GM18526 (cell line): ENCODE data around the gene KRT36.

Experiments
- POLR2A ChIP-seq: IDR thresholded peaks from 3 replicates; pipeline ENCODE4 v1.6.1; 2011; ENCODE audit not compliant: insufficient read length; ENCODE audit errors: extremely low read depth

KRT36 gene

DNA sequence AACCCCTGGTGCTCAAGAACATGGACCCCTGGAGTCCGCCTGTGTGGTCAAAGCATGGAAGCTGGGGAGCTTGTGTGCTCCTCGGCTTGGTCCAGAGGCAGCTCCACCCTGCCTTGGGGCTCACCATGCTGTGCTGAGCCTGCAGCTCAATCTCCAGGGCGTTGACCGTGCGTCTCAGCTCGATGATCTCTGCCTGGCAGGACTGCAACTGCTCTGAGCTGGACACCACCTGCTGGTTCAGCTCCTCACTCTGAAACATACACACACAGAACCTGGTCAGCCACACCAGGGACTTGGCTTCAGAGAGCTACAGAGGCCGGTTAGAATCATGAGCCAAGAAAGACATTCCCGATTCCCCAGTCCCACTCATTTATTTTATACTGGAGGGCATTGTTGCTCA is 11.5 kb downstream of the KRT36 start:
- TF ChIP-seq POLR2A: no peak

GRCh38 chr17:41476866-41477815 is 12.6 kb downstream of the KRT36 start:
- no peak for TF ChIP-seq POLR2A

DNA sequence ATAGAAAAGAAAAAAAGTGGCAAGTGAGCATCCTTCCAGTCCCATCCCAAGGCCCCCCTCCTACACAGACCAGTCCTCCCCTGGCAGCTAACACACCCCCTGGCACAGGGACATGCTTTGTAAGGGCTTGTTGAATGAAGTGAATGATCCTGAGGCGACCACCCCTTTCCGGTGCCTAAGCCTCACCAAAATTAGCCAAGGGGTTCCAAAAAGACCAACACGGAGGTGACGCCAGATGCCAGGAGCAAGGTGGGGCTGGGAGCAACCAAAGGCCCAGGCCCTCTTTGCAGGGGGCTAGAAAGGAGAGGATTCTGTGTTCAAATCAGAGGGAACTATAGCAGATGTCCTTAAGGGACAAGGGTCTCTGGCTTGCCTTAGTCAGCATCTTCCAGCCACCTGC is 14.3 kb downstream of the KRT36 start:
- TF ChIP-seq POLR2A: no peak

- no peak for TF ChIP-seq POLR2A
These were observed 14.8 kb downstream of the KRT36 start for GRCh38 chr17:41474863-41475262.

DNA sequence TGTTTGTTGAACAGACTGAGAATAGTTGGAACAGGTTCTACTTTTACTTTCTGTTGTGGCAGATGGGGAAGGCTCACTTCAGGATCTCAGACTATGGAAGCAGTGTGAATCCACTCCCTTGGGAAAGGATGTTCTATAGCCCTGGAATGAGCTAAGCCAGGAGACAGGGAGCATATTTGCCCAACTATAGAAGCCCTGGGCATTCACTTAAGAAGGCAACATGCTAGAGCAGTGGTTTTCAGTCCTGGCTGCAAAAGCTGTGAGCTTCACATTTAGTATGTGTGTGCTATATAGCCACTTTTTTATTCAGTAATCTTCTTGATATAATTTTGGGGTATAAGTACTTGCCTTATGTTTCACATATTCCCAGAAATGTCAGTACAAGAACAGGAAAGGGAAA is 21.4 kb downstream of the KRT36 start:
- TF ChIP-seq POLR2A: no peak

- no peak for TF ChIP-seq POLR2A
These were observed 22.1 kb downstream of the KRT36 start for GRCh38 chr17:41467561-41467960.

DNA sequence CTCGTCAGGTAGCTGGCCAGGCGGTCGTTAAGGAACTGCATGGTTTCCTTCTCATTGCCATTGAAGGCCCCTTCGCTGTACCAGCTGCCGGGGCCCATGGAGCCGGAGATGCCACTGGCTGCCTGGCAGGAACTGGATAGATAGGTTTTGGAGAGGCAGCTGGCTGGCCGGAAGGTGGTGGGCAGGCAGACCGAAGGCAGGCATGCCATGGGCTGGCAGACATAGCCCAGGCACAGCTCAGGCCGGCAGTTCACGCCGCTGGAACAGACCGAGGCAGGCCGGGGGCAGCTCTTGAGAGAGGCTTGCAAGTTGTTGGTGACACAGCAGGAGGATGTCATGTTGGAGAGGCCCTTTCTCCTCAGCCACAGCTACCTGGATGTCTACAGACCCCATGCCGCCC is 22.7 kb downstream of the KRT36 start, which contains the start of gene KRT32:
KRT32 (minus strand) TSS at position 399 of the 400 bp plus-strand sequence; CDS start at position 338, 61 bp downstream.
- TF ChIP-seq POLR2A: no peak

GRCh38 chr17:41464682-41465081 is 25.0 kb downstream of the KRT36 start:
- TF ChIP-seq POLR2A: no peak

GRCh38 chr17:41464173-41464572 is 25.5 kb downstream of the KRT36 start:
- no peak for TF ChIP-seq POLR2A

DNA sequence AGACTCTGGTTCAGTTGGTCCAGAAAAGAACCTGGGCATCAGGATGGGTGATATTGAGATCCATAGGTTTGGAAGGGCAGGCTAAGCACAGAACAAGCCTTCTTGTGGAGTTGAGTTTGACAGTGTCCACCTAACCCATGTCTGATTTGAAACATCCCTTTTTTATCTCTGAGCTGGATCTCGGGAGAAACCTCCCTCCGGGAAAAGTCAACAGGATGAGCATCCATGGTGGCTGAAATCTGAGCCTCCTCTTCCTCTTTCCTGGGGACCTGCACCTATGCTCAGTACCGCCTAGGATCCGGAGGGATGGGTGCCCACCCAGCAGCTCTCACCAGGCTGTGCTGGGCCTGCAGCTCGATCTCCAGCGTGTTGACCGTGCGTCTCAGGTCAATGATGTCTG is 26.0 kb downstream of the KRT36 start:
- no peak for TF ChIP-seq POLR2A

DNA sequence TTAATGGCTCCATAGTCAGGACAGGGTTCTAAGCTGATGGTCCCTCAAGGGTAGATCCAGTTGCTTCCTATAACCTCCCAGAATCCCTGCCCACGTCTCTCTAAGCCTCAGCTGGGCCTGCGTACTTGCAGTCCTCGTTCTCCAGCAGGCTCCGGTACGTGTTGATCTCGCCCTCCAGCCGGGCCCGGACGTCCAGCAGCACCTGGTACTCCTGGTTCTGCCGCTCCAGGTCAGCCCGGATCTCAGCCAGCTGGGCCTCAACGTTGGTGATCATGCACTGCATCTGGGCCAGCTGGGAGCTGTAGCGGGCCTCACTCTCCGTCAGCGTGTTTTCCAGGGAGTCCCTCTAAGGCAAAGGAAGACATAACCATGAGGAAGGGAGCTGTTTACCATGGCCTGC is 27.0 kb downstream of the KRT36 start:
- TF ChIP-seq POLR2A: no peak

DNA sequence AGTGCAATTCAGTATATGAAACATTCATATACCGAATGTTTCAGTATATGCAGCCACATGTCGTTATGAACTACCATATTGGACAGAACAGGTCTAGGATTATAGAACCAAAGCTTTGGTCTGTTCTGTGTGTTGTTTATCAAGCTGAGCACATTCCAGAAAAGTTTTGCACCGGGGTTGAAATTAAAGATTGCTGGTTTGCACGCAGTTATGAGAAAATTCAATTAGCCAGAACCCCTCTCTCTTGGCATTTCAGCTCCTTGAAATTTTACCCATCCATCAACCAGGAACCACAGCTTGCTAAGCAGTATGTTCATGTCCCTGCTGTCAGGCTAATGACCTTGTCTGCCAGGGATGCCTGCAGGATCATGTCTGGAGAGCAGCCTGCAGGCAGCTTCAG is 32.0 kb downstream of the KRT36 start:
- no peak for TF ChIP-seq POLR2A

DNA sequence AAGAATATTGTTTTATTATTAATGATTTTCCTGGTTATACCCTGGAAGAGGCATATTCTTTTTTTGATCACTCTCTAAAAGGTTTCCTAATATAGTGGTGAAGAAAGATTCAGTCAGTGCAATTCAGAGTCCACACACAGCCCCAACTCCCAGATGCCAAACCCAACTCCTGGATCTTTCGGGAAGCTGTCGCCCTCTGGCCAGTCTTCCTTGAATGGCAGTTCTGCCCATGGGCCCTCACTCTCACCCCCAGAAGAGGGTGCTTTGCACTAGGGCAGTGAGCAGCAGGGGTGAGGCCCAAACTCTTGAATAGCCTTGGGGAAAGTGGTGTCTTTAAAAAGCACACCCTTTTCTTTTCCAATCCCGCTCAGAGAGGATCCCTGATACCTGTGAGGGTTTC is 33.5 kb downstream of the KRT36 start:
- TF ChIP-seq POLR2A: no peak

DNA sequence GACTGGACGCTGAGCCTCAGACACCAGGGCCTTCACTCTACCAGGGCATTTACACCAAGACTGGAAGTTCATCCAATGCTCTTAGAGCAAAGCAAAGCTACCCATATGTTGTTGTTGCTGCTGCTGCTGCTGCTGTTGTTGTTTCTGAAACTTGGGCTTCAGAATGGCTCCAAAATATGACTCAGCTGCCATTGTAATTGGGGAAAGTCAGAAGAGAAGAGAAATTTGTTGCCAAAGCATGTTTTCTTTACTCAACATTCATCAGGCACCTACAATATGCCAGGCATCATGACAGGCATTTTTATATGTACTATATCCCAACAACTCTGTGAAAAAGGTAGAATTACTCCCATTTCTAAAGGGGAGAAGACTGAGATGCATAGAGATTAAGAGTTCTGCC is 34.5 kb downstream of the KRT36 start:
- TF ChIP-seq POLR2A: no peak

DNA sequence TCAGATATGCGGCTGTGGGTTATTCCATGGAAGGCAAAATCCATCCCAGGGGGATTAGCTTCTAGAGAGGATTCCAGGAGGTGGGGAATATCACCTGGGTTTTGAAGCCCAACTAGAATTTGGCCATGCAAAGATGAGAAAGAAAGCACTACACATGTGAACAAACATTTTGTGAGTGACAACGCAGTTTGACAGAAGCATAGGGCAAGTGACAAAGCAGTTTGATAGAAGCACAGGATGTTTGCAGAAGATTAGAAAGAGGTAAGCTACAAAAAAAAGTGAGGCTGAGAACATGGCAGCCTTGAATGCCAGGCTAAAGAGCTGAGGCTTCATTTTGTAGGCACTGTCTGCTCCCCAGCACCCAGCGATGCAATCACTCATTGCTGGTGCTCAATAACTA is 36.6 kb downstream of the KRT36 start:
- TF ChIP-seq POLR2A: no peak

- no peak for TF ChIP-seq POLR2A
These were observed 37.4 kb downstream of the KRT36 start for GRCh38 chr17:41452281-41452680.
